Activated CD4-positive, CD25-positive, alpha-beta regulatory T cell (primary cell): ENCODE results near the gene FNDC3B.

ENCODE experiments used
- DNase-seq, 4 experiments: peaks; one replicate each; lab custom pipeline; 2025; lab: John Stamatoyannopoulos, UW

Gene FNDC3B

DNA sequence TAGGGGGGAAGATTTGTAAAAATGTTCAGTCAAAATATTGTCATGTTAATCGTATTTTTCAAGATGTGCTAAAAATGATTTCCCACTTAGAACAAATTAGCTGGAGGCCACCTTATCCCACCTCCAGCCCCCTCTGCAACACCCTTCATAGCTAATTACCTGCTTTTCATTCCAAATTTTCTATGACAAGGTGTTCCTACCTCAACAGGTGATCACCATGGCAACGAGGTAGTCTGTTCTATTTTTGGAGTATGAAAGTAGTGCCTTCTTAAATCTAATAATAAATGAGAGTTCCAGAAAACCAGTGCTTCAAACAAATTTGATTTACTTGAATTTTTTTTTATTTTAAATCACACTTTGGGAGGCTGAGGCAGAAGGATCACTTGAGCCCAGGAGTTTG, 149.8 kb downstream of the FNDC3B start:
- no peak for DNase-seq

DNA sequence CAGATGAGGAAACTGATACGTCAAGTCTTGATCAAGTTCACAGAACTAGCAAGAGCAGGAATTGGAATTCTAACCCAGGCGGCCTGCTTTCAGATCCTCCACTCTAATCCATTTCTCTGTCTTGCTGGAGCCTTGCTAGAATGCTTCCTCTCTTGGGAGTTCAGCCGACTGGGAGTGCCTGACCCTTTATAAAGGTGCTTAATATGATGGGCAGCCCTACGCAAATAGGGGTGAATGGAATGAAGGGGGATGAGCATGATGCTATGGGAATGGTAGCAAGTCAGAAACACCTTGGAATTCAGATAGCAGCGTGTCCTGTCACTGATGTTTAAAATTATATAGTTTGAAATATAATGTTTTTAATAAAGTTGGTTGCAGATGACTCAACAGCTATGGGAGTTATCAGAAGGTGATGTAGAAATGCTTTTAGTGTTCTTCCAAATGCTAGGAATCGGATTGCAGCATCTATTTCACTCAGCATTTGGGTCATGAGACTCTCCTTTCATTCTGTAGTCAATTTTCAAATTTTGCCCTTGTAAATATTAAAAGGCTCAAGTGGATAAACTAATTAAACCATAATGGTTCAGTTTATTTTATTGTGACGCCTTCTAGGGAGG, 150.7 kb downstream of the FNDC3B start:
- DNase-seq = no peak

DNA sequence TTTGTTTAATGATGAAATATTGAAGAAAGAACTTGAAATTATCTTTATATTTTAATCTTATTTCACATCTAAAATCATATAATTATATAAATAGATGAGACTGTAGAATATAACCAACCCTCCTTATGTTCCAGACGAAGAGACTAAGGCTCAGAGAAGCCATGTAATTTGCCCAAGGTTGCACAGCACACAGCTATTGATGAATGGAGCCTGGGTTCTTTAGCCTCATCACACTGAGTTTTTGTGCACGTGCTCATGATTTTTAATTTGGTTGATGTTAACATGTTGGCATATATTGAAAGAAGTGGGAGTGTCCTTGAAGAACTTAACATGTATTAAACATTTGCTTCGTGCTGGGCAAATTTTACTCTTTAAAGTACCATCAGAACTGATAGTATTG, 151.6 kb downstream of the FNDC3B start:
- no peak for DNase-seq

DNA sequence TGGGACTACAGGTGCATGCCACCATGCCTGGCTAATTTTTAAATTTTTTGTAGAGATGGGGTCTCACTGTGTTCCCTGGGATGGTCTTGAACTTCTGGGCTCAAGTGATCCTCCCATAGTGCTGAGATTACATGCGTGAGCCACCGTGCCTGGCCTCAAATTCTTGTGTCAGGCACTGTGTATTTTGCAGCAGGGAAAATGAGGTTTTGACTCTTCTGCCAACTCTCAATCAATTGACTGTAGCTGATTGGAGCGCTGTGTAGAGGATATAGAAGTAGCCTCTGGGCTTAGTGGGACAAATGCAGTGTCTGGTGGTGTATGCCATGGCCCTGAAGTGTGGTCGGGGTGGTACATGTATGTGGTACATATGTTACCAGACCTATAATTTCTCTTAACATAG, 152.3 kb downstream of the FNDC3B start:
- DNase-seq = no peak

DNA sequence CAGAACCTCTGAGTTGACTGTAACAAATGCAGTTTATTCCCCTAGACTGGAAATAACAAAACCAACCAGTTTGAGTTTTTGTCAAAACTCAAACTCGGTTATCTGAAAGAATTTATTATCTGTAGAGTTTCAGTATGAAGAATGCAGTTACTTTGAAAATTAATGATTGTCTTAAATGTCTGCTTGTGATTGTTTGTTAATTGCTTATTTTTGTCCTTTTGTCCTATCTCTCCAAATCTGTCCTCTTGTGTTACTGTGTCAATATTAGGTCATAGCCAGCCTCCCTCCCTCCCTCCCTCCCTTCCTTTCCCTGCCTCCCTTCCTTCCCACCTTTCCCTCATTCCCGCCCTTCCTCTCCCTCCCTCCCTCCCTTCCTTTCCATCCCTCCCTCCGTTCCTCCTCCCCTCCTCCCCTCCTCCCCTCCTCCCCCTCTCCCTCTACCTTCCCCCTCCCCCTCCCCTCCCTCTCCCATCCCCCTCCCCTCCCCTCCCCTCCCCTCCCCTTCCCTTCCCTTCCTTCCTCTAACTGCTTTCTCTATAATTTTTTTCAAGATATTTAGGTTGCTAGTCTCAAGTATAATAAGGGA, 153.5 kb downstream of the FNDC3B start:
- DNase-seq = no peak

DNA sequence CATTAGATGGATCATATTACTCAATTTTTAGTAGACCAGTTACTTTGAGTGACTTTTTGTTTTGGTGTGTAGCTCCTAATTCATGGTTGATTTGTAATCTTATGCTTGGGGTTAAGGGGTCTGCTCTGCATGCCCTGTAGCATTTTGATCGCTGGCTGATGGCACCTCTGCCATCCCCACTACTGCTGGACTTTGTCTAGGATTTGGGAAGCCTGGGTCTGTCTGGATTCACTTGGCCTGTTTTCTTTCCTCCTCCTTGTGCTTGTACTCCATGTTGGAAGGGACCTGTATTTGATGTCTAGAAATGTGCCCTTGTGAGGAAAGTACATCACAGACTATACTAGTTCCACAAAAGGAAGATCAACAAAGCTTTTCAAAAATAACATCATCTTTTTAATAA, 154.1 kb downstream of the FNDC3B start:
- no peak for DNase-seq

DNA sequence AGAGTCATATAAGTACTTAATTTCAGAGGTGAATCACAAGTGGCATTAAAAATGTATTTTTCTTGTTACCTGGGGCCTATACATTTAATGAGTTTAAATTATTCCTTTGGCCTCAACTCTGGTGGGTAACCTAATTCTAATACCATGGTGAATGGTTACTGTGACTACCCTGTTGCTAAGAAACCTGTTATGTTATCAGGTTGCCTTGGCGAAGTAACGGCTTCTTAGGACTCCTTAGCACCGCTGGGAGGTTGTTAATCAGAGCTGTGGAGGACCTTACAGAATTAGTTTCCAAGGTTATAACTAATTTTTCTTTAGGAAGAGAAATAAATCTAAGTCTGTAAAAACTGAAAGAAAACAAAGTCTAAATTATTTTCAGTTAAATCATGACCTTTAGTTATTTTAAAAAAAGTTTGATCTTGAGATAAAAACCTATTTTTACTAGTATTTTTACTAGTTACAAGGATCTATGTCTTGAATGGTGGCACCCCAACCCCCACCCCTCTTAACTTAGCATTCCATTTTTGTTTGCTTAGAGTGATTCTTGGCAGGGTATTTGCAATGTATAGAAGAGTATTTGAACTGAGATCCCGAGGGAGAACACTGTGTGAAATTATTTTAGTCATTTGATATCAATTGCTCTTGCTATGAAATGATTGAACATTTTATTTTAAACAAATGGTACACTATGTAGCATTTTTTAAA, 155.5 kb downstream of the FNDC3B start:
- DNase-seq = no peak

DNA sequence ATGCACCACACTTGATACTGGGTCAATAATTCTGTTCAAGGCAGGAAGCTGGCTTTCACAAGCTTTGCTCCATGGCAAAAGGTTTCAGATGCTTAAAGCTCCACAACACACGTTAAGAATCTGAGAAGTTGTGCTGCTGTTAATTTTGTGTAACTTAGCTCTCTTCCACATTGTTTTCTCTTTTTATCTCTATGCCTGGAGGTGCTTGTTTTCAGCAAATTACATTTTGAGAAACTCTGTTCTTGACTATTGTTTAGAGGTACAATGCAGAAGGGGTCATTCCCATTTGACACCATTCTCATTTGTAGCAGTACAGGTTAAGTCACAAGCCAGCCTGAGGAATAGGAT, 156.0 kb downstream of the FNDC3B start:
- no peak for DNase-seq

DNA sequence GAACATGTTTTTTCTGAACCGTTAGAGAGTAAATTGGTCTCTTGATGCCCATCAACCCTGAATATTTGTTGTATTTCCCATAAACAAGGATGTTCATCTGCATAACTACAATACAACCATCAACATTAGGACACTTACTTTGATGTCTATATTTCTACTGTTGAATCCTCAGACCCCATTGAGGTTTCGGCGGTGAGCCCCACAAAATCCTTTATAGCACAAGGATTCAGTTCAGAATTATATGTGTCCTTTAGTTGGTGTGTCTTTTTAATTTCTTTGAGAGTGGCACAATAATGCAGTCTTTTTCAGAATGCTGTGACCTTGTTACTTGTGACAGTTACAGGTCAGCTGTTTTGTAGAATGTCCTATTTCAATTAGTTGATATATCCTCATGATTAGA, 158.0 kb downstream of the FNDC3B start:
- DNase-seq = no peak

DNA sequence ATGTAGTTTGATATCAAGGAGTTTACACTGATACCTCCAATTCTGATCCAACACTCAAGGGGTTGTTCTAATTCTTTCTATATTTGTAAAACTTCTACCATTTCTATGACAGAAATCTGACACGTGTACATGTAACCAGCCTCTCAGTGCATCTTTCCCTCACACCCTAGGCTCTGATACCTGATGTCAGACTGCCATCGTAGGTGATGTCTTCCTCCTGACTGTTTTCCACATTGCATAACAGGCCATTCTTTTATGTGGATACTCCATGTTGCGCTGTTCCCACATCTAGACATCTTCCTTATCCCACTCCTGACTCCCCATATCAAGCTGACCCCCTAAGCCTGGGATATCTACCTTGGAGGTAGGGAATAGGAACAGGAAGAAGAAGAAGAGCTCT, 159.1 kb downstream of the FNDC3B start:
- no peak for DNase-seq

DNA sequence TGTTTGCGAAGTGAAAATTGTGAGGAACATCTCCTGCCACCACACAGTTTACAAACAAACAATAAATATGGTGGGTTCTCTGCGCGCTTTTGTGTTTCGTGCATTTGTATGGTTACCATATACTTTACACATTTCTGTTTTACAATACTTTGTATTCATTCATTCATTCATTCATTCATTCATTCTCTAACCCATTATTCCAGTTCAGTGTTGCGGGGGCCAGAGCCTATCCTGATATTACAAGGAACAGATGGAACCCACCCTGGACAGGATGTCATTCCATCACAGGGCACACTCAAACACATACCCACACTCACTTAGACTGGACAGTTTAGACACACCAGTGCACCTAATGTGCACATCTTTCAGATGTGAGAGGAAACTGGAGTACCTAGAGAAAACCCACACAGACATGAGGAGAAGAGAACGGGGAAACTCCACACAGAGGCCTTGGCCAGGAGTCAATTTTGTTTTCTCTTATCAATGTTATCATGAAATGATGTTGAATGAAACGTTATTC, 160.5 kb downstream of the FNDC3B start:
- DNase-seq = no peak

DNA sequence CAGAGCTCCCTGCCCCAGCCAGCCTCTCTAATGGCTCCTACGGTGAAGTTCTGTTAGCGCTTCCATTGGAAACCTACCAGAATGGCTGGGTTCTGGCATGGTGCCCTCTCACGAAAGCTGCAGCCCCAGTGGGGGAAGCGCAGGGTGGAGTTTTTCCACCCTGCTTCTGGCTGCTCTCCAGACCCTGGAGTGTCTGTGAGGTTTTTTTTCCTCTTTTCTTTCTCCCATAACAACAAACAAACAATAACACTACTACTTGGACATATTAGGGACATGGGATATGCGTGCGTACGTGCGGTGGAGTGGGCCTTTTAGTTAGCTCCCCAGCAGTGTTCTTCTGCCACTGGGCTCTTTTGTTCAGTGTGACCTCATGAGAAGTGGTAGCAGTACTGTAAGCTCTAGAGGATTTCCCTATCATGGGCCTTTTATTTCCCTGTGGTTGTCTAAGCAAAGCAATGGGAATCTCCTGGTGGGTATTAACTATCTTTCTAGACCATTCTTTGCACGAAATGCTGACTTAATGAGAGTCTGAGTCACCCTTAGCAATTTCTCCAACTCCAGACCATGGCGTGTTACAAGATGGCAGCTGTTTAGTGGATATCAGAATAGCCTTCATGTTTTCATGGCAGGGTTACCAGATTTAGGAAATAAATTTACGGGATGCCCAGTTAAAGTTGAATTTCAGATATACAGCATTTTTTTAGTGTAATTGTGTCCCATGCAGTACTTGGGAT, 161.9 kb downstream of the FNDC3B start:
- DNase-seq = no peak

DNA sequence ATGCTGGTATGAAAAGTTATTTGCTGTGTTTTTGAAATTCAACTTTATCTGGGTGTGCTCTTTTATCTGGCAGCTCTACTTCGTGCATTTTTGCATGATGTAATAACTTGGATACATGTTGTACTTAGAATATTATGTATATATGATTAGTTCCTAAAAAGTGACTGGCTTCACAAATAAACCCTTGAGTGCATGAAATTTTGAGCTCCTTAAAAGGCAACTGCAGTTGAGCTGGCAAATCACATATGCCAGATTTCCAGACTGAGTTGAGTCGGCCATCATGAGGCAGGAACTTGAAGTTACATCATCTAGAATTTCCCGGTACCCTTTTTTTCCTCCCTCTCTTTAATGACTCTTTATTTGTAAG, 162.5 kb downstream of the FNDC3B start:
- no peak for DNase-seq

DNA sequence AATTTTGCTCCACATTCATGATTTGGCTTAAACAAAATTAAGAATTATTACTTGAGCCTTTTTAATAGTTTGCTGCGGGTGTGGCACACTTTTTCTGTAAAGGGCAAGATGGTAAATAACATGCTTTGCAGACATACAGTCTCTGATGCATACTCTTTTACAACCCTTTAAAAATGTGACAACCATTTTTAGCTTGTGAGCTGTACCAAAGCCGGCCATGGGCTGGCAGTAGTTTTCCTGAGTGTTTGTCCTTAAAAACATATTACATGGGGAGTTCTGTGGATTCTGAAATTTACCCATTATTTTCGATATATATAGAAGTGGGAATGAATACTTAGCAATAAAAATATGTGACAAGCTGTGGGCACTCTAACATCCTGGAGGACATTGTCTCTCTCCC, 163.4 kb downstream of the FNDC3B start:
- no peak for DNase-seq

DNA sequence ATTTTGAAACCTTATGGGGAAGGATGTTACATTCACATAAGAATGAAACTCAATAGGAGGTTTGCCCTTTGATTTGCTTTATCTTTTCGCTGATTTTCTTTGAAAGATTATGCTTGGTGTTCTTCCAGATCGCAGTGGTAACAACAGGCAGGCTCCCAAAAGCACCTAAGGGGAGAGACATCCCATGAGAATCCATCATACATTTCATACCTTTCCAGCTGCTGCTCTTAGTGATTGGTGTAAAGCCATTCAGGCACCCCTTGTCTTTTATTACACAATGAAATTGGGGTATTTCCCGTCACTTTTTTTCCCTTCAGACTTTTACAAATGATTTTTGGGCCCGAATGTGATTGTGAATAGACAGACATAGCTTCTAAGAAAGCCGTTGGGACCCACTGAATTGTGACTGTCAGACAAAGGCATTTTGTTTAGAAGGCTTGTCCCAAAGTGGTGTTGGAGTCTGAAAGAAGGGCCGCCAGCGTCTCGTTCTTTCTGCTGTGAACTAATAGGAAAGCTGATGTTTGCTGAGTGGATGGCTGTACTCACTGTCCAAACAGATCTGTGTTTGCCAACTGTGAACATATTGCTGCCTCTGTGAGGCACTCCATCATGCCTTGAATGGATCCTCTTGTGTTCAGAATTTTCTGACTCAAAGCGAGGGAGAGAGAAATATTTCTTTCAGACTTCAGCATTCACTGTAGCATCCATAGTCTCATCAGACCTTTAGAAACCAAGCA, 164.3 kb downstream of the FNDC3B start:
- DNase-seq = no peak

DNA sequence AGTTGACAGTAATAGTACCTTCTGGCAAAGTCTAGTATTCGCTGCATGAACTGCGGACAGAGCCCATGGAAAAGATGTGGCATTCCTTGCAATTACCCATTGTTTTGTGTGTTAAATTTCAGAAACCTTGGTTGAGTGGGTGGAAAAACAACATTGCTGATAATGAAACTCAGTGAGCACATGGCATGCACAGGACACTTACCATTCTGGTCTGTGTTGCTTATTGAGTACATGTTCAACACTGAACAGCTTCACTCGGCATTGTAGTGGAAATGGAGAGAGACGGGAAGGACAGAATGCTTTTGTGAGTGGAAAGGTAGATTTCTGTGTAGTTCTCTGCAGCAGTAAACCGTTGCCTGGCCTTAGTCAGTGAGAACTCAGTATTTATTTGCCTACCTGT, 165.3 kb downstream of the FNDC3B start:
- DNase-seq = no peak

DNA sequence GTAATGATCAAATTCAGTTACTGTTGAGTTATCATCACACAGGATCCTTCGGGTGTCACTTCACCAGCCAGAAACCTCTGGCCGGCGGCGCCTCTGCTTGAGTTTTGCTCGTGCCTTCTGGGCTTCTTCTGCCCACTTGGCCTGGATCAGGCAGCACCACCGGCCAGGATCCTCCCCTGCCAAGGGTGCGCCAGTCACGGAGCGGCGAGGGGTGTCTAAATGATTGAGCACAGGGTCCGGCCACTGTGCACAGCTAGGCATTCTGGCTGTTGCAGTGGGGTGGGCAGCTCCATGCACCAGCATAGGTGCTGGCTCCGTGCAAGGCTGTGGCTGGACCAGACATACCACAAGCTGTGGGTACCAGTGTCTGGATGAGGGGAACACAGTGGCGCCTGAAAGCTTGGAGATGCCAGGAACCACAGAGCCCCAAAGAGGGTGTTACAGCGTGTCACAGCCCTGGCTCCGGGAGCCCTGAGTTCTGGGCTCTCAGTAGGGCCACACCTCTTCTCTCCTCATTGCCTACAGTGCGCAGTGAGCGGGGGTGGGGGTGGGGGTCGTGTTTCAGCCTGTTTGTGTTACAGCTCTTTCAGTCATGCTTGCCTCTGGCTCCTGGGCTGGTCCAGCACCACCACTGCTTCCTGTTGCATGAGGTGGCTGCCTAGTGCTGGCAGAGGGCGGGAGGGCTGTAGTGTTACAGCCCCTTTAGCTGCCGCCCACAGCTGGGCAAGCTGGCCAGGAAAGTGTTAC, 169.4 kb downstream of the FNDC3B start:
- DNase-seq = no peak

DNA sequence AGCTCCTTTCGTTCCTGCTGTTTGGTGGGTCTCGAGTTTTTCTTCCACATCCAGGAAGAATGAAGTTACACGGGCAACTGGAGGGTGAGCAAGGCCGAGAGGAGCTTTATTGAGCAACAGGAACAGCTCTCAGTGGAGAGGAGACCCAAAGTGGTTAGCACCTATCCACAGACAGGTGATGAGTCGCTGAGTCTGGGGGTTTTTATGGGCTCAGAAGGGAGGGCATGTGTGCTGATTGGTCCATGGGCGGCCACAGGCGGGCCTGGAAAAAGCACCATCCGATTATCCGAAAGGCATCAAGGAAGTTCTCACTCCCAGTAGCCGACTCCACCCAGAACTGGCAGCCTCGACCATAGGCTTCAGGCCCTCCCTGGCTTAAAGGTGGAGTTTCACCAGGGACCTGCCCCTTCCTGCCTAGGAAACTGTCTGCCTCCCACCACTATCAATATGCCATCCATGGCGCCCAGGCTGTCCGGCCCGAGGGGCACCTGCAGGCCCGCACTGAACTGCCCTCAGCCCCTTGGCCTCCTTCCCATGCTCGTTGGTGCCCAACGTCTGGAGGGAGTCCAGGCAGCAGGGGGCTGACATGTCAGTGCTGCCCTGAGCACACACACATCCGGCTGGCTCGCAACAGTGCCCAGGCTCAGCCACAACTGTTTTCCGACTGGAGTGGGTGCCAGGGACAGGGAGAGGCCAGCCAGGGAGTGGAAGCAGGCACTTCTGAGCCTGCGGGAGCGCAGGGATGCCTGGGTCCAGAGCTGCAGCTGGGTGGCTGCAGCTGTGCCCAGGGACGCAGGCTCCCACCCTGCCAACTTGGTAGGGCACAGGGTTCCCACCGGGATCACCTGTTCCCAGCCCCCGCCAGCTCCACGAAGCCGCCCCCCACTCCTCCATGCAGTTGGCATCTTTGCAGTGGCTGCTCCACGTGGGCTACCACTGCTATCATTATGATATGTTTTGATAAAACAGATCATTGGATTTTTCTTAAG, 170.2 kb downstream of the FNDC3B start:
- DNase-seq = no peak

DNA sequence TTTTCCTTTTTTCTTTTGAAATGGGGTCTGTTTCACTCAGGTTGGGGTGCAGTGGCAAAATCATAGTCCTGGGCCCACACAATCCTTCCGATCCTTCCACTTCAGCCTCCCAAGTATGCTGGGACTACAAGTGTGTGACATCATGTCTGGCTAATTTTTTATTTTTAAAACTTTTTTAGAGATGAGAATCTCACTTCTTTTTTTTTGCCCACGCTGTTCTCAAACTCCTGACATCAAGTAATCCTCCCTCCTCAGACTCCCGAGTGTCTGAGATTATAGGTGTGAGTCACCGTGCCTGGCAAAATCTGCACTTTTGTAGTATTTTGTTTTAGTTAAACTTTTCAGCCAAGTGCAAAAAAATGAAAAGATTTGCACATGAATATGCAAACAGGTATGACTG, 171.0 kb downstream of the FNDC3B start:
- no peak for DNase-seq

DNA sequence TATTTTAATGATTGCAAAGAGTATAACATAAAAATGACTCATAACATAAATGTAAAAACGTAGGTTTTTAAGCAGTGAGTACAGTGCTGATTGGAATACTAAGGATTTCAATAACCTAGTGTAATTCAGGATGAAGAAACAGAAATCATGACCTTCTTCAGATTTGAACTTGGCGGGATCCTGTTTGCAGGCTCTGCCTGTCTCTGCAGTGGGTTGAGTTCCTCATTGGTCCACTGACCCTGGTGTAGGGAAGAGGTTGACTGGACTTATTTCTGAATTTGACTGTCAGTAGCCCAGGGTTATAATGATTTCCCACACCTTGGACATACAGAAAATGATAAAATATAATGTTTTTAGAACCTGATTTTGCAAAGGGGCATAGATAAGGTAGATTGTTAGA, 171.7 kb downstream of the FNDC3B start:
- no peak for DNase-seq
